ENCODE data around the gene FIBCD1. TPM values are rescaled to one million over a fixed set of nuclear protein-coding genes. Genes with fewer than 3 reads are reported as not detected.

The FIBCD1 gene
- total and polyA plus RNA-seq, 2 experiments from 2014 or later: 4.4 to 5.6 TPM

DNA sequence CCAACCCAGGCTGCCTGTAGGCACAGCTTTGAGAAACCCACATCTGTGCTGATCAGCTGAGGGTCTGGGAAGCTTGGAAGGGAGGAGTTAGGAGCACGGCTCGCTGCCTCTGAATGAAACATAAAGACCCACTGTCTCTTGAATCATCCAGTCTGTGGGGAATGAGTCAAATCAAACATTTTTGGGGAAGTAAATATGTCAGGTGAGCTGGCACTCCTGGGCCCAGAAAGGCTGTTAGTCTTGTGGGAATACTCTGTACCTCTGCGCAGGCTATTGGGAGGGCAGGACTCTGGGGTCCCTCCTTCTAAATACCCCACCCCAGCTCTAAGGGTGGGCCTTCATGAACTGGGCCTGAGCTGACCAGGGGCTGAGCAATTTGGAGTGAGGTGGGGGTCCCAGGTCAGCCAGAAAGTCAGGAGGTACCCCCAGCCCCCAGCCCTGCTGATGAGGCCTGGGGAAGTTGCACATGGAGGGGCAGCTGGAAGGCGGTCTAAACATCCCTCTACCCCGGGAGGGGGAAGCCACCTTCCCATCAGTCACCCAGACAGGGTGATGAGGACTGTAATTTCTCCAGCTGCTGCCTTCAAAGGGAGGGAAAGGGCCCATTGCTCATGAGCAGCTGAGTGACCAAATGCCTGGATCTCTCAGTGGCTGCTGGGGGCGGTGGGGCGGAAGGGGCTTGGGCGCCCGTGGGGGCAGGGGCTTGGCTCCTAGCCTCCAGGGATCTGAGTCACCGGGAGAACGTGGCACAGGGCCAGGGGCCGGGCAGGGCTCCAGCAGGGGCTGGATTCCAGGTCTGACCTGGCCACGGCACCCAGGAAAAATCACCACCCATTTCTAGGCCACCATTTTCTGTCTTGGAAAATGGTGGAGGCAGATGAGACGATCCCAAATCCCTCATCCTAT, 10.8 kb downstream of the FIBCD1 start:
- Histone ChIP-seq H2AFZ (no peak overlapping the region), H3K27me3 (ENCODE audit: insufficient read depth) (no peaks in the 10 kb centered on the region), H3K36me3 (ENCODE audit: insufficient read depth) (no peaks in the 10 kb centered on the region), H3K4me3 (no peak overlapping the region), H4K20me1 (replicated peaks; ENCODE audit: insufficient read depth) (no peaks in the 10 kb centered on the region), H3K4me2 (no peak overlapping the region), H3K4me1 (ENCODE audit: insufficient read depth) (peaks cover 16% of the 10 kb centered on the region), H3F3A (replicated peaks; ENCODE audit: low read depth) (0 out of 2 replicates have a peak, but pooled peaks cover 2% of the 10 kb centered on the region), H3K27ac (ENCODE audit: low read depth) (no peak overlapping the region), H3K9me2 (ENCODE audit: insufficient read depth) (no peaks in the 10 kb centered on the region), H3K79me2 (replicated peaks; ENCODE audit: insufficient read depth) (no peaks in the 10 kb centered on the region)
- TF ChIP-seq ZNF331 (CRISPR knock-in tag; IDR thresholded peaks at IDR 0.05; ENCODE audit: low read depth) (no peak), EZH2phosphoT487 (IDR thresholded peaks at IDR 0.05; ENCODE audit: unreplicated experiment) (no peak), STAT1 (IDR thresholded peaks at IDR 0.05; ENCODE audit: unreplicated experiment) (no peak), CREB1 (CRISPR knock-in tag; IDR thresholded peaks at IDR 0.05; ENCODE audit: low read depth) (no peak)
- TF ChIP-seq, protein P1, sequence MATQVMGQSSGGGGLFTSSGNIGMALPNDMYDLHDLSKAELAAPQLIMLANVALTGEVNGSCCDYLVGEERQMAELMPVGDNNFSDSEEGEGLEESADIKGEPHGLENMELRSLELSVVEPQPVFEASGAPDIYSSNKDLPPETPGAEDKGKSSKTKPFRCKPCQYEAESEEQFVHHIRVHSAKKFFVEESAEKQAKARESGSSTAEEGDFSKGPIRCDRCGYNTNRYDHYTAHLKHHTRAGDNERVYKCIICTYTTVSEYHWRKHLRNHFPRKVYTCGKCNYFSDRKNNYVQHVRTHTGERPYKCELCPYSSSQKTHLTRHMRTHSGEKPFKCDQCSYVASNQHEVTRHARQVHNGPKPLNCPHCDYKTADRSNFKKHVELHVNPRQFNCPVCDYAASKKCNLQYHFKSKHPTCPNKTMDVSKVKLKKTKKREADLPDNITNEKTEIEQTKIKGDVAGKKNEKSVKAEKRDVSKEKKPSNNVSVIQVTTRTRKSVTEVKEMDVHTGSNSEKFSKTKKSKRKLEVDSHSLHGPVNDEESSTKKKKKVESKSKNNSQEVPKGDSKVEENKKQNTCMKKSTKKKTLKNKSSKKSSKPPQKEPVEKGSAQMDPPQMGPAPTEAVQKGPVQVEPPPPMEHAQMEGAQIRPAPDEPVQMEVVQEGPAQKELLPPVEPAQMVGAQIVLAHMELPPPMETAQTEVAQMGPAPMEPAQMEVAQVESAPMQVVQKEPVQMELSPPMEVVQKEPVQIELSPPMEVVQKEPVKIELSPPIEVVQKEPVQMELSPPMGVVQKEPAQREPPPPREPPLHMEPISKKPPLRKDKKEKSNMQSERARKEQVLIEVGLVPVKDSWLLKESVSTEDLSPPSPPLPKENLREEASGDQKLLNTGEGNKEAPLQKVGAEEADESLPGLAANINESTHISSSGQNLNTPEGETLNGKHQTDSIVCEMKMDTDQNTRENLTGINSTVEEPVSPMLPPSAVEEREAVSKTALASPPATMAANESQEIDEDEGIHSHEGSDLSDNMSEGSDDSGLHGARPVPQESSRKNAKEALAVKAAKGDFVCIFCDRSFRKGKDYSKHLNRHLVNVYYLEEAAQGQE (IDR thresholded peaks at IDR 0.05; ENCODE audit: unreplicated experiment): no peak
- Mint-ChIP-seq H3K36me3 (ENCODE audit: low read depth) (no peaks in the 10 kb centered on the region; the same call in 2 of the 3 replicates), H3K4me1 (peaks cover 16% of the 10 kb centered on the region), H3K4me3 (no peak overlapping the region), H3K27me3 (ENCODE audit: insufficient read depth, low read depth, poor library complexity) (peaks cover 16% of the 10 kb centered on the region), H3K9me3 (no peaks in the 10 kb centered on the region; the same call in 2 of the 3 replicates), H3K27ac (no peak overlapping the region)
- ATAC-seq (no peak), DNase-seq (ENCODE audit: low spot score) (no peak)

DNA sequence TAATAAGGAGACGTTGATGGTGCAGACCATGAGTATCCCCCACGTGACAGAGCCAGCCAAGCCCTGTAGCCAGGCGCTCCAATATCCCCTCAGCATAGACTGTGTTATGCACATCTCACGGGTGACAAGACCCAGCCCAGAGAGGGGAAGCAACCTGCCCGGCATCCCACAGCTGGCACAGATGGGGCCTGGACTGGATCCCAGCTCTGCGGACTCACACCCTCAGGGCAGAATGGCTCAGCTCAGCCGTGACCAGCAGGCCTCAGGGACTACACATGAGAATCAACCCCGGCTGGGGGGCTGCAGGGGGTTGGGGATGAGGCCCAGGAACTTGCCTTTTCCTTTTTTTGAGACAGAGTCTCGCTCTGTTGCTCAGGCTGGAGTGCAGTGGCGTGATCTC, 11.7 kb downstream of the FIBCD1 start:
- Mint-ChIP-seq H3K4me3 (no peak overlapping the region), H3K9me3 (no peaks in the 10 kb centered on the region; the same call in 2 of the 3 replicates), H3K27me3 (ENCODE audit: insufficient read depth, low read depth, poor library complexity) (peaks cover 17% of the 10 kb centered on the region), H3K4me1 (peaks cover 16% of the 10 kb centered on the region), H3K36me3 (ENCODE audit: low read depth) (no peaks in the 10 kb centered on the region; the same call in 2 of the 3 replicates), H3K27ac (no peak overlapping the region)
- Histone ChIP-seq H3K9me2 (ENCODE audit: insufficient read depth) (no peaks in the 10 kb centered on the region), H3K36me3 (ENCODE audit: insufficient read depth) (no peaks in the 10 kb centered on the region), H4K20me1 (replicated peaks; ENCODE audit: insufficient read depth) (no peaks in the 10 kb centered on the region), H3K4me1 (ENCODE audit: insufficient read depth) (peaks cover 7% of the 10 kb centered on the region; the same call in 1 of the 2 replicates), H3K79me2 (replicated peaks; ENCODE audit: insufficient read depth) (no peaks in the 10 kb centered on the region), H3F3A (replicated peaks; ENCODE audit: low read depth) (no peaks in the 10 kb centered on the region), H3K4me2 (no peak overlapping the region), H3K27ac (ENCODE audit: low read depth) (no peak overlapping the region), H3K27me3 (ENCODE audit: insufficient read depth) (no peaks in the 10 kb centered on the region), H3K4me3 (no peak overlapping the region), H2AFZ (no peak overlapping the region)
- DNase-seq (ENCODE audit: low spot score) (no peak), ATAC-seq (no peak)
- TF ChIP-seq ZNF114 (CRISPR knock-in tag; IDR thresholded peaks at IDR 0.05): no peak

Data from GM23338 (cell line).